Testis (tissue), 3 donors: Measurements from ENCODE around the gene EIF4G3. TPM values are rescaled to one million over a fixed set of nuclear protein-coding genes. Genes with fewer than 3 reads are reported as not detected.

Experiments used
- DNase-seq: peaks from one replicate; pipeline ENCODE4 v3.0.0-alpha.2; 2019
- H3K27ac ChIP-seq, 2 donors: fragments of 200-600 bp; sonication (generic); one replicate each; pipeline ENCODE4 v1.5.1; 2019
- H3K27me3 ChIP-seq: fragments of 200-600 bp; sonication (generic); one replicate; pipeline ENCODE4 v1.5.1; 2019
- H3K36me3 ChIP-seq: fragments of 200-600 bp; sonication (generic); one replicate; pipeline ENCODE4 v1.5.1; 2017; ENCODE audit warnings: low read depth; ENCODE audit errors: missing control alignments
- H3K4me1 ChIP-seq: fragments of 200-600 bp; sonication (generic); one replicate; pipeline ENCODE4 v1.5.1; 2019
- H3K4me3 ChIP-seq, 2 donors: fragments of 200-600 bp; sonication (generic); one replicate each; pipeline ENCODE4 v1.5.1; 2017 to 2019
- H3K9me3 ChIP-seq: fragments of 200-600 bp; sonication (generic); one replicate; pipeline ENCODE4 v1.5.1; 2017
- CTCF ChIP-seq, 3 experiments: fragments of 450-650 bp in 2 of 3; fragments of 200-600 bp in 1 of 3; sonication (generic) in 1 of 3; IDR thresholded peaks; one replicate each; pipeline ENCODE4 v1.5.1; 2016 to 2019; ENCODE audit warnings: antibody characterized with exemption in 3 of 3, mild to moderate bottlenecking in 2 of 3, moderate library complexity in 1 of 3
- POLR2A ChIP-seq: fragments of 450-650 bp; IDR thresholded peaks from one replicate; pipeline ENCODE4 v1.6.1; 2017; ENCODE audit warnings: antibody characterized with exemption, mild to moderate bottlenecking, moderate library complexity
- WGBS, 2 donors: methylation state at CpG; one replicate each; pipeline ENCODE4 v1.1.5; 2018; 5-methylcytosine and 5-hydroxymethylcytosine counted together
- intact Hi-C: fragments of 100-400 bp; cut with DNase I; formaldehyde crosslinking; loops from one replicate; pipeline ENCODE4 v1.15.1; 2023; ENCODE audit warnings: low total_unique reads
- polyA plus RNA-seq: library from polyadenylated mRNA; stranded (reverse); fragments of 350-450 nt; fragmentation: Illumina TruSeq; extraction: RNeasy Lipid Tissue Mini Kit (QIAGEN cat#74804); gene quantifications from one replicate; pipeline ENCODE4 v1.2.3, GENCODE V29; 2014; ENCODE audit warnings: low read depth, low replicate concordance; ENCODE audit not compliant: insufficient read depth
- total RNA-seq, 2 donors: library from RNA; depleted of rRNA; stranded (reverse); fragments of >200 nt; gene quantifications; one replicate each; pipeline ENCODE4 v1.2.3, GENCODE V29; 2016

EIF4G3 gene
- total and polyA plus RNA-seq, 3 donors from 2014 or later = 146 to 198 (median 165) TPM

- H3K27ac ChIP-seq = no peak overlapping the region
- H3K27me3 ChIP-seq = no peaks in the 10 kb centered on the region
- no peaks in the 10 kb centered on the region for H3K36me3 ChIP-seq
- TF ChIP-seq POLR2A (no peak), CTCF (IDR thresholded peaks at IDR 0.05) (no peak)
- peaks cover 5% of the 10 kb centered on the region for H3K4me1 ChIP-seq
- no peak for DNase-seq
- no peaks in the 10 kb centered on the region for H3K9me3 ChIP-seq
- intact Hi-C loops = no loop called here
- no peak overlapping the region for H3K4me3 ChIP-seq
These were observed 276.6 kb downstream of the EIF4G3 start for GRCh38 chr1:20900056-20900455.

DNA sequence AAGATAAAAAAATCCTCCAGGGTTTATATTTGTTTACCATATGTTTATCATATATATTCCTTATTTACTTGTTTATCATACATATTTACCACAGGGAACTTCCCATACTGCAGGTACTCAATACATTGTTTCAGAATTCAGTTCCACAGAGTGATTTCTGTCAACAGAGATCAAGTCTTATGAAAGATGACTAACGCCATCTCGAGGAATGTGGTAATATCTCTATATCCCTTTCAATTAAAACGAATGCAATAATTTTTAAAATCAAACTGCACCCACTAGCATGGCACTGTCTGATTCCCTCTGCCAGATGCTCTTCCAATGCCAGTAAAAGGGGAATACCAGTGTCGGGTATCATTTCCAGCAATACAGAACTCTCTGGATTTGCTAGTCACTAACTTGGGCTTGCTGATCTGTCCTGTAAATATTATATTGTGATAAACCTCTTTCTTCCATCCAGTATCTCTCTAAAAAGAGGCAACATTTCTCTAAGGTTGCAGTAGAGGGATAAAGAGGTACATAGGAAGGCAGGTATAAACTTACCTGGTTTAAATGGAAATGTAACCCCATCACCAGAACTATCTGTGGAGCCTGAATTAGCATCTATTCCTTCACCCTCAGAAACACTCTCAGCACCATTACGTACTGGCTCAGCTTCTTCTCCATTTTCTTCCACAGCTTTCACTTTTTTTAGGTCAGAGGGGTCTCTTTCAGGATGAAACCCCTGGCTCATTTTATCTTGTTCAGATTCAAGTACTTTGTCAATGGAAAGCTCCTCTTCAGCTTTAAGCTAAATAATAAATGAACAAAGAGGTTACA lies 277.3 kb downstream of the EIF4G3 start:
- peaks cover 5% of the 10 kb centered on the region for H3K4me1 ChIP-seq
- no peak overlapping the region for H3K4me3 ChIP-seq
- no peak for TF ChIP-seq CTCF (IDR thresholded peaks at IDR 0.05)
- TF ChIP-seq POLR2A = no peak
- no peaks in the 10 kb centered on the region for H3K27me3 ChIP-seq
- no peak for DNase-seq
- no peak overlapping the region for H3K27ac ChIP-seq
- H3K36me3 ChIP-seq = no peaks in the 10 kb centered on the region
- intact Hi-C loops = no loop called here
- no peaks in the 10 kb centered on the region for H3K9me3 ChIP-seq
- WGBS, 2 donors = 93 to 95% methylated on average over 5 of the region's 5 CpGs

- intact Hi-C loops = no loop called here
- Histone ChIP-seq H3K27ac (no peak overlapping the region), H3K4me1 (peaks cover 5% of the 10 kb centered on the region), H3K9me3 (no peaks in the 10 kb centered on the region), H3K27me3 (no peaks in the 10 kb centered on the region), H3K36me3 (no peaks in the 10 kb centered on the region), H3K4me3 (no peak overlapping the region)
- TF ChIP-seq POLR2A (no peak), CTCF (IDR thresholded peaks at IDR 0.05) (no peak)
- no peak for DNase-seq
- 27 to 58% methylated on average over 1 of the region's 1 CpG for WGBS, 2 donors
These were observed 279.9 kb downstream of the EIF4G3 start for GRCh38 chr1:20896826-20897225.

GRCh38 chr1:20893931-20894330 lies 282.8 kb downstream of the EIF4G3 start:
- H3K9me3 ChIP-seq = no peaks in the 10 kb centered on the region

More at GRCh38 chr1:20893931-20894330, 282.8 kb downstream of the EIF4G3 start:
- H3K27me3 ChIP-seq = no peaks in the 10 kb centered on the region
- H3K27ac ChIP-seq = no peak overlapping the region
- peaks cover 5% of the 10 kb centered on the region for H3K4me1 ChIP-seq
- TF ChIP-seq POLR2A (no peak), CTCF (IDR thresholded peaks at IDR 0.05) (no peak)
- no peaks in the 10 kb centered on the region for H3K36me3 ChIP-seq
- WGBS, 2 donors = 90 to 94% methylated on average over 1 of the region's 1 CpG
- intact Hi-C loops = no loop called here
- DNase-seq = no peak
- H3K4me3 ChIP-seq = no peak overlapping the region
